Cardiac ventricle fibroblast (primary cell): ENCODE measurements around the gene PLAU. TPM values are rescaled to one million over a fixed set of nuclear protein-coding genes. Genes with fewer than 3 reads are reported as not detected.

Experiments
- total RNA-seq: library from RNA; depleted of rRNA; stranded (reverse); fragments of >200 nt; gene quantifications from 2 replicates; pipeline ENCODE4 v1.2.3, GENCODE V29; 2015

The PLAU gene
- 34.6 and 39.9 TPM in 2 replicates for total RNA-seq

DNA sequence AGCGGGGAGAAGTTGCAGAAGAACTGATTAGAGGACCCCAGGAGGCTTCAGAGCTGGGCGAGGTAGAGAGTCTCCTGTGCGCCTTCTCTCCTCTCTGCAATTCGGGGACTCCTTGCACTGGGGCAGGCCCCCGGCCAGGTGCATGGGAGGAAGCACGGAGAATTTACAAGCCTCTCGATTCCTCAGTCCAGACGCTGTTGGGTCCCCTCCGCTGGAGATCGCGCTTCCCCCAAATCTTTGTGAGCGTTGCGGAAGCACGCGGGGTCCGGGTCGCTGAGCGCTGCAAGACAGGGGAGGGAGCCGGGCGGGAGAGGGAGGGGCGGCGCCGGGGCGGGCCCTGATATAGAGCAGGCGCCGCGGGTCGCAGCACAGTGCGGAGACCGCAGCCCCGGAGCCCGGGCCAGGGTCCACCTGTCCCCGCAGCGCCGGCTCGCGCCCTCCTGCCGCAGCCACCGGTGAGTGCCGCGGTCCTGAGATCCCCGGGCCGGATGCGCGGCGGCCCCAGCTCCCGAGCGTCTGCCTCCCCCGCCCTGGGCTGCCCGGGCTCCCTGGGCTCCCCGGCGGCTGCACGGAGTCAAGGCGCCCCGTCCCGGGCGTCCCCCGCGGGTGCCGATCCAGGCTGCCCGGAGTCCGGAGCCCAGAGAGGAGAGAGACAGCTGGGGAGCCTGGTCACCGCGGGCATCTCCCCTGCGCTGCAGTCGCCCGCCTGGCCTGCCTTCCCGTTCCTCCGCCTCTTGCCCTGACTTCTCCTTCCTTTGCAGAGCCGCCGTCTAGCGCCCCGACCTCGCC is at the start of gene PLAU:
PLAU (plus strand) TSS at position 369 of the 789 bp plus-strand sequence. CDS start 424 bp downstream, outside the sequence.

GRCh38 chr10:73874267-73875138 is 36.4 kb upstream of the PLAU start, which contains the start of gene CAMK2G:
TSS of gene CAMK2G (minus strand) at chr10:73874555. CDS start at chr10:73874461, 94 bp downstream.

Other genes with a start within 250 kb of the PLAU start
- 0.31 and 1.4 TPM in 2 replicates for gene AGAP5, start 213.0 kb upstream of the PLAU start, total RNA-seq
- 39.4 and 39.8 TPM in 2 replicates for gene SEC24C, start 166.8 kb upstream of the PLAU start, total RNA-seq
- gene CHCHD1, start 129.1 kb upstream of the PLAU start, total RNA-seq: 25.3 and 28.7 TPM in 2 replicates
- gene ZSWIM8, start 125.5 kb upstream of the PLAU start, total RNA-seq: 57.7 and 62.0 TPM in 2 replicates
- gene NDST2, start 99.5 kb upstream of the PLAU start, total RNA-seq: 12.5 and 22.2 TPM in 2 replicates
- gene CAMK2G, start 36.6 kb upstream of the PLAU start, total RNA-seq: 14.2 and 15.3 TPM in 2 replicates
- gene VCL, start 87.0 kb downstream of the PLAU start, total RNA-seq: 159 and 181 TPM in 2 replicates
- gene AP3M1, start 239.7 kb downstream of the PLAU start, total RNA-seq: 18.7 and 20.0 TPM in 2 replicates
- 21.7 and 26.6 TPM in 2 replicates for gene ADK, start 240.1 kb downstream of the PLAU start, total RNA-seq